ENCODE results near the gene VPS54. TPM values are rescaled to one million over a fixed set of nuclear protein-coding genes. Genes with fewer than 3 reads are reported as not detected.

The VPS54 gene
- total and polyA plus RNA-seq, 4 donors, result 4.5 to 25.1 (median 13.3) TPM

DNA sequence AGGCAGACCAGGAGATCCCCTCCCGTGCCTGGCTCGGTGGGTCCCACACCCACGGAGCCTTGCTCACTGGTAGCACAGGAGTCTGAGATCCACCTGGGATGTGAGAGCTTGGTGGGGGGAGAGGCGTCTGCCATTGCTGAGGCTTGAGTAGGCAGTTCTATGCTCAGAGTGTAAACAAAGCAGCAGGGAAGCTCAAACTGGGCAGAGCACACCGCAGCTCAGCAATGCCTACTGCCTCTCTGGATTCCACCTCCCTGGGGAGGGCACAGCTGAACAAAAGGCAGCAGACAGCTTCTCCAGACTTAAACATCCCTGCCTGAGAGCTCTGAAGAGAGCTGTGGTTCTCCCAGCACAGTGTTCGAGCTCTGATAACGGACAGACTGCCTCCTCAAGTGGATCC lies 92.4 kb downstream of the VPS54 start:
- Histone ChIP-seq H3K27me3 (ENCODE audit: control insufficient read depth in 4 of 4, insufficient read depth in 4 of 4, low read length in 3 of 4) (no peaks in the 10 kb centered on the region), H3K36me3 (ENCODE audit: control insufficient read depth in 4 of 4, insufficient read depth in 3 of 4, low read depth in 1 of 4, low read length in 3 of 4) (peaks cover 3 to 13% (median 5%) of the 10 kb centered on the region in 4 donors), H3K9me3 (ENCODE audit: control insufficient read depth in 4 of 4, low read length in 3 of 4) (no peaks in the 10 kb centered on the region), H3K4me3 (ENCODE audit: low read depth in 1 of 3, low read length in 3 of 3) (no peak overlapping the region), H3K4me1 (ENCODE audit: control insufficient read depth in 4 of 4, insufficient read depth in 4 of 4, low read length in 3 of 4) (no peaks in the 10 kb centered on the region), H3K27ac (ENCODE audit: low read depth in 1 of 2, low read length in 2 of 2) (no peak overlapping the region), H3K9ac (ENCODE audit: low read depth in 1 of 2, low read length in 2 of 2) (no peak overlapping the region)
- no peak for DNase-seq (ENCODE audit: low spot score)
- TF ChIP-seq FOXA2 (IDR thresholded peaks at IDR 0.05), result no peak
- TF ChIP-seq, protein P1, sequence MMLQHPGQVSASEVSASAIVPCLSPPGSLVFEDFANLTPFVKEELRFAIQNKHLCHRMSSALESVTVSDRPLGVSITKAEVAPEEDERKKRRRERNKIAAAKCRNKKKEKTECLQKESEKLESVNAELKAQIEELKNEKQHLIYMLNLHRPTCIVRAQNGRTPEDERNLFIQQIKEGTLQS (IDR thresholded peaks at IDR 0.05), result no peak
- TF ChIP-seq, protein P2, sequence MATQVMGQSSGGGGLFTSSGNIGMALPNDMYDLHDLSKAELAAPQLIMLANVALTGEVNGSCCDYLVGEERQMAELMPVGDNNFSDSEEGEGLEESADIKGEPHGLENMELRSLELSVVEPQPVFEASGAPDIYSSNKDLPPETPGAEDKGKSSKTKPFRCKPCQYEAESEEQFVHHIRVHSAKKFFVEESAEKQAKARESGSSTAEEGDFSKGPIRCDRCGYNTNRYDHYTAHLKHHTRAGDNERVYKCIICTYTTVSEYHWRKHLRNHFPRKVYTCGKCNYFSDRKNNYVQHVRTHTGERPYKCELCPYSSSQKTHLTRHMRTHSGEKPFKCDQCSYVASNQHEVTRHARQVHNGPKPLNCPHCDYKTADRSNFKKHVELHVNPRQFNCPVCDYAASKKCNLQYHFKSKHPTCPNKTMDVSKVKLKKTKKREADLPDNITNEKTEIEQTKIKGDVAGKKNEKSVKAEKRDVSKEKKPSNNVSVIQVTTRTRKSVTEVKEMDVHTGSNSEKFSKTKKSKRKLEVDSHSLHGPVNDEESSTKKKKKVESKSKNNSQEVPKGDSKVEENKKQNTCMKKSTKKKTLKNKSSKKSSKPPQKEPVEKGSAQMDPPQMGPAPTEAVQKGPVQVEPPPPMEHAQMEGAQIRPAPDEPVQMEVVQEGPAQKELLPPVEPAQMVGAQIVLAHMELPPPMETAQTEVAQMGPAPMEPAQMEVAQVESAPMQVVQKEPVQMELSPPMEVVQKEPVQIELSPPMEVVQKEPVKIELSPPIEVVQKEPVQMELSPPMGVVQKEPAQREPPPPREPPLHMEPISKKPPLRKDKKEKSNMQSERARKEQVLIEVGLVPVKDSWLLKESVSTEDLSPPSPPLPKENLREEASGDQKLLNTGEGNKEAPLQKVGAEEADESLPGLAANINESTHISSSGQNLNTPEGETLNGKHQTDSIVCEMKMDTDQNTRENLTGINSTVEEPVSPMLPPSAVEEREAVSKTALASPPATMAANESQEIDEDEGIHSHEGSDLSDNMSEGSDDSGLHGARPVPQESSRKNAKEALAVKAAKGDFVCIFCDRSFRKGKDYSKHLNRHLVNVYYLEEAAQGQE (IDR thresholded peaks at IDR 0.05), result no peak
- TF ChIP-seq RAD21 (IDR thresholded peaks at IDR 0.05), result no peak
- TF ChIP-seq GABPA (IDR thresholded peaks at IDR 0.05 in 1 of 2, conservative IDR thresholded peaks at IDR 0.05 in 1 of 2), result no peak
- no peak for TF ChIP-seq SP1 (IDR thresholded peaks at IDR 0.05)
- TF ChIP-seq HNF4G (IDR thresholded peaks at IDR 0.05), result no peak
- TF ChIP-seq TAF1 (conservative IDR thresholded peaks at IDR 0.05), result no peak
- TF ChIP-seq, protein P3, sequence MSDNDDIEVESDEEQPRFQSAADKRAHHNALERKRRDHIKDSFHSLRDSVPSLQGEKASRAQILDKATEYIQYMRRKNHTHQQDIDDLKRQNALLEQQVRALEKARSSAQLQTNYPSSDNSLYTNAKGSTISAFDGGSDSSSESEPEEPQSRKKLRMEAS (IDR thresholded peaks at IDR 0.05), result no peak
- TF ChIP-seq, protein P4, sequence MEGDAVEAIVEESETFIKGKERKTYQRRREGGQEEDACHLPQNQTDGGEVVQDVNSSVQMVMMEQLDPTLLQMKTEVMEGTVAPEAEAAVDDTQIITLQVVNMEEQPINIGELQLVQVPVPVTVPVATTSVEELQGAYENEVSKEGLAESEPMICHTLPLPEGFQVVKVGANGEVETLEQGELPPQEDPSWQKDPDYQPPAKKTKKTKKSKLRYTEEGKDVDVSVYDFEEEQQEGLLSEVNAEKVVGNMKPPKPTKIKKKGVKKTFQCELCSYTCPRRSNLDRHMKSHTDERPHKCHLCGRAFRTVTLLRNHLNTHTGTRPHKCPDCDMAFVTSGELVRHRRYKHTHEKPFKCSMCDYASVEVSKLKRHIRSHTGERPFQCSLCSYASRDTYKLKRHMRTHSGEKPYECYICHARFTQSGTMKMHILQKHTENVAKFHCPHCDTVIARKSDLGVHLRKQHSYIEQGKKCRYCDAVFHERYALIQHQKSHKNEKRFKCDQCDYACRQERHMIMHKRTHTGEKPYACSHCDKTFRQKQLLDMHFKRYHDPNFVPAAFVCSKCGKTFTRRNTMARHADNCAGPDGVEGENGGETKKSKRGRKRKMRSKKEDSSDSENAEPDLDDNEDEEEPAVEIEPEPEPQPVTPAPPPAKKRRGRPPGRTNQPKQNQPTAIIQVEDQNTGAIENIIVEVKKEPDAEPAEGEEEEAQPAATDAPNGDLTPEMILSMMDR (IDR thresholded peaks at IDR 0.05; ENCODE audit: low read depth, low read length, missing input control), result no peak
- TF ChIP-seq YY1 (IDR thresholded peaks at IDR 0.05), result no peak
- TF ChIP-seq, protein P5, sequence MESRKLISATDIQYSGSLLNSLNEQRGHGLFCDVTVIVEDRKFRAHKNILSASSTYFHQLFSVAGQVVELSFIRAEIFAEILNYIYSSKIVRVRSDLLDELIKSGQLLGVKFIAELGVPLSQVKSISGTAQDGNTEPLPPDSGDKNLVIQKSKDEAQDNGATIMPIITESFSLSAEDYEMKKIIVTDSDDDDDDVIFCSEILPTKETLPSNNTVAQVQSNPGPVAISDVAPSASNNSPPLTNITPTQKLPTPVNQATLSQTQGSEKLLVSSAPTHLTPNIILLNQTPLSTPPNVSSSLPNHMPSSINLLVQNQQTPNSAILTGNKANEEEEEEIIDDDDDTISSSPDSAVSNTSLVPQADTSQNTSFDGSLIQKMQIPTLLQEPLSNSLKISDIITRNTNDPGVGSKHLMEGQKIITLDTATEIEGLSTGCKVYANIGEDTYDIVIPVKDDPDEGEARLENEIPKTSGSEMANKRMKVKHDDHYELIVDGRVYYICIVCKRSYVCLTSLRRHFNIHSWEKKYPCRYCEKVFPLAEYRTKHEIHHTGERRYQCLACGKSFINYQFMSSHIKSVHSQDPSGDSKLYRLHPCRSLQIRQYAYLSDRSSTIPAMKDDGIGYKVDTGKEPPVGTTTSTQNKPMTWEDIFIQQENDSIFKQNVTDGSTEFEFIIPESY (IDR thresholded peaks at IDR 0.05), result no peak
- 96% methylated on average over 7 of the region's 7 CpGs for WGBS

DNA sequence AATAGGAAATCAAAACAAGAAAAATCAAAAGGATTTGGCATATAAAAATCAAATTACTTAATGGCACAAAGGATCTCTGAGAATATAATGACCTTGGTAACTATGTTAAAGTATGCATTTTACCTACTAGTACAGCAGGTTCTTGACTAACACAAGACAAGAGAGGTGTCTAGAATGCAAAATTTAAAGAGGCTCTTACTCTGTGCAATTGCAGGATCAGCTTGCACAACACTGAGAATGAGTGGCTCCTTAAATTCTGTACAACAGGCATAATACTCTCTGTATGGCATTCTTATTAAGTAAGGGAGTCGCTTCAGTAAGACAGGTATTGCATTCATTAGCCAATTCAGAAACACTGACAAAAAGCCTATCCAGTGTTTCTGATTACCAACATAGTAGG lies 104.9 kb downstream of the VPS54 start:
- Histone ChIP-seq H3K36me3 (ENCODE audit: control insufficient read depth in 4 of 4, insufficient read depth in 3 of 4, low read depth in 1 of 4, low read length in 3 of 4) (peaks cover 3 to 43% (median 39%) of the 10 kb centered on the region in 4 donors), H3K27ac (ENCODE audit: low read depth in 1 of 2, low read length in 2 of 2) (no peak overlapping the region), H3K4me1 (ENCODE audit: control insufficient read depth in 4 of 4, insufficient read depth in 4 of 4, low read length in 3 of 4) (no peaks in the 10 kb centered on the region), H3K9me3 (ENCODE audit: control insufficient read depth in 4 of 4, low read length in 3 of 4) (no peaks in the 10 kb centered on the region), H3K4me3 (ENCODE audit: low read depth in 1 of 3, low read length in 3 of 3) (no peak overlapping the region), H3K9ac (ENCODE audit: low read depth in 1 of 2, low read length in 2 of 2) (no peak overlapping the region), H3K27me3 (ENCODE audit: control insufficient read depth in 4 of 4, insufficient read depth in 4 of 4, low read length in 3 of 4) (no peaks in the 10 kb centered on the region)
- no peak for DNase-seq (ENCODE audit: low spot score)
- 100% methylated on average over 1 of the region's 1 CpG for WGBS
- no peak for TF ChIP-seq NR2F2 (IDR thresholded peaks at IDR 0.05)
- TF ChIP-seq, protein P2 (IDR thresholded peaks at IDR 0.05), result no peak
- TF ChIP-seq RAD21 (IDR thresholded peaks at IDR 0.05), result no peak
- TF ChIP-seq, protein P3 (IDR thresholded peaks at IDR 0.05), result no peak
- no peak for TF ChIP-seq HNF4G (IDR thresholded peaks at IDR 0.05)
- TF ChIP-seq, protein P4 (IDR thresholded peaks at IDR 0.05; ENCODE audit: low read depth, low read length, missing input control), result no peak
- no peak for TF ChIP-seq JUND (IDR thresholded peaks at IDR 0.05)
- TF ChIP-seq FOXA2 (IDR thresholded peaks at IDR 0.05), result no peak
- TF ChIP-seq, protein P5 (IDR thresholded peaks at IDR 0.05), result no peak

Measured in liver (tissue), 9 donors.